H1 (cell line): Measurements from ENCODE around the gene MGMT. TPM values are rescaled to one million over a fixed set of nuclear protein-coding genes. Genes with fewer than 3 reads are reported as not detected.

ENCODE experiments used
- CTCF ChIA-PET: fragments of 300-600 bp; sonication (Branson Sonifier 250); formaldehyde crosslinking; loops from one replicate; lab custom pipeline; 2021; ENCODE audit not compliant: partially characterized antibody; lab: Charles Lee
- POLR2A ChIA-PET: fragments of 300-600 bp; sonication (Branson Sonifier 250); formaldehyde crosslinking; loops from one replicate; lab custom pipeline; 2021; ENCODE audit warnings: inconsistent platforms; ENCODE audit not compliant: partially characterized antibody; lab: Charles Lee
- DNase-seq, 2 experiments: peaks; one replicate each; pipeline versions ENCODE4 v3.0.0 to v3.0.0-alpha.2; 2010 to 2022; ENCODE audit warnings: low spot score in 2 of 2, low read depth in 1 of 2, mixed read lengths in 1 of 2
- FAIRE-seq: peaks from 2 replicates; lab custom pipeline; 2011; peaks lifted over from hg19 to GRCh38; lab: Jason Lieb, UNC
- H2AFZ ChIP-seq: 2 replicates; pipeline ENCODE4 v1.8.1; 2012; ENCODE audit warnings: low read length, inconsistent platforms
- H2AK5ac ChIP-seq: 2 replicates; pipeline ENCODE4 v1.6.1; 2013; ENCODE audit warnings: low read depth, low read length
- H2BK120ac ChIP-seq: replicated peaks from 2 replicates; pipeline ENCODE3; 2013; ENCODE audit warnings: low read depth, low read length, inconsistent platforms
- H2BK12ac ChIP-seq: 2 replicates; pipeline ENCODE4 v1.6.1; 2013; ENCODE audit warnings: low read depth, low read length
- H2BK15ac ChIP-seq: 2 replicates; pipeline ENCODE4 v1.6.1; 2013; ENCODE audit warnings: low read length
- H2BK20ac ChIP-seq: 2 replicates; pipeline ENCODE4 v1.6.1; 2013; ENCODE audit warnings: low read length
- H2BK5ac ChIP-seq: 2 replicates; pipeline ENCODE4 v1.6.1; 2013; ENCODE audit warnings: low read depth, low read length
- H3K14ac ChIP-seq: 2 replicates; pipeline ENCODE4 v1.6.1; 2013; ENCODE audit warnings: inconsistent platforms; ENCODE audit not compliant: insufficient read length
- H3K18ac ChIP-seq: 2 replicates; pipeline ENCODE4 v1.6.1; 2013; ENCODE audit warnings: low read length; ENCODE audit errors: extremely low read depth
- H3K23ac ChIP-seq: 2 replicates; pipeline ENCODE4 v1.6.1; 2013; ENCODE audit warnings: inconsistent platforms; ENCODE audit not compliant: insufficient read length
- H3K23me2 ChIP-seq: 2 replicates; pipeline ENCODE4 v1.6.1; 2013; ENCODE audit warnings: low read depth, low read length
- H3K27ac ChIP-seq: 2 replicates; pipeline ENCODE4 v1.6.1; 2011; ENCODE audit warnings: low read depth, low read length, inconsistent platforms
- H3K27me3 ChIP-seq, 4 experiments: replicated peaks in 1 of 4; 1 replicate in 1 of 4; 2 replicates in 3 of 4; pipeline versions ENCODE4 v1.6.1 to v1.8.1; 2011 to 2013; ENCODE audit warnings: low read length in 3 of 4, mild to moderate bottlenecking in 3 of 4, inconsistent platforms in 2 of 4, mixed read lengths in 2 of 4, moderate library complexity in 1 of 4; ENCODE audit not compliant: control insufficient read depth in 3 of 4, insufficient read depth in 3 of 4; ENCODE audit errors: extremely low read depth in 1 of 4
- H3K36me3 ChIP-seq, 4 experiments: 2 replicates each; pipeline versions ENCODE4 v1.6.1 to v1.8.1; 2011 to 2013; ENCODE audit warnings: mild to moderate bottlenecking in 4 of 4, low read length in 3 of 4, moderate library complexity in 2 of 4, control low read depth in 1 of 4, inconsistent platforms in 1 of 4; ENCODE audit not compliant: insufficient read depth in 4 of 4, control insufficient read depth in 2 of 4
- H3K4ac ChIP-seq: replicated peaks from 2 replicates; pipeline ENCODE3; 2013; ENCODE audit warnings: low read length, low read depth, mixed read lengths, inconsistent platforms; ENCODE audit not compliant: insufficient read length
- H3K4me1 ChIP-seq, 4 experiments: replicated peaks in 1 of 4; 1 replicate in 1 of 4; 2 replicates in 3 of 4; pipeline versions ENCODE4 v1.6.1 to v1.8.1; 2011 to 2013; ENCODE audit warnings: low read length in 3 of 4, inconsistent platforms in 2 of 4, mixed read lengths in 1 of 4; ENCODE audit not compliant: insufficient read depth in 4 of 4, control insufficient read depth in 3 of 4
- H3K4me2 ChIP-seq, 2 experiments: 2 replicates each; pipeline versions ENCODE4 v1.6.1 to v1.8.1; 2011 to 2013; ENCODE audit warnings: low read depth in 2 of 2, low read length in 2 of 2, control low read depth in 1 of 2, inconsistent platforms in 1 of 2, mild to moderate bottlenecking in 1 of 2; ENCODE audit not compliant: insufficient read depth in 1 of 2
- H3K4me3 ChIP-seq, 4 experiments: fragments of 200-600, 300-600 bp in 1 of 4; sonication (generic), shearing (Covaris generic), sonication (Bioruptor Twin) in 1 of 4; 2 replicates each; pipeline versions ENCODE4 v1.5.1 to v1.8.1; 2011 to 2016; ENCODE audit warnings: low read length in 4 of 4, low read depth in 3 of 4, control low read depth in 2 of 4, inconsistent platforms in 2 of 4, mild to moderate bottlenecking in 2 of 4, mixed read lengths in 1 of 4, moderate library complexity in 1 of 4; ENCODE audit not compliant: insufficient read depth in 2 of 4; ENCODE audit errors: extremely low read depth in 1 of 4
- H3K56ac ChIP-seq: replicated peaks from 2 replicates; pipeline ENCODE3; 2013; ENCODE audit warnings: low read depth, mild to moderate bottlenecking, mixed read lengths, low read length, inconsistent platforms; ENCODE audit not compliant: insufficient read length
- H3K79me1 ChIP-seq: 2 replicates; pipeline ENCODE4 v1.6.1; 2013; ENCODE audit warnings: low read depth, low read length, control low read depth
- H3K79me2 ChIP-seq, 2 experiments: 2 replicates each; pipeline versions ENCODE4 v1.6.1 to v1.8.1; 2012 to 2013; ENCODE audit warnings: low read length in 2 of 2, mild to moderate bottlenecking in 2 of 2, inconsistent platforms in 1 of 2; ENCODE audit not compliant: insufficient read depth in 2 of 2, control insufficient read depth in 1 of 2
- H3K9ac ChIP-seq, 4 experiments: replicated peaks in 1 of 4; 1 replicate in 1 of 4; 2 replicates in 3 of 4; pipeline versions ENCODE4 v1.6.1 to v1.8.1; 2011 to 2013; ENCODE audit warnings: low read depth in 3 of 4, low read length in 3 of 4, control low read depth in 2 of 4, mild to moderate bottlenecking in 2 of 4, moderate library complexity in 2 of 4, inconsistent platforms in 1 of 4; ENCODE audit errors: extremely low read depth in 1 of 4
- H3K9me3 ChIP-seq, 2 experiments: 2 replicates each; pipeline versions ENCODE4 v1.6.1 to v1.8.1; 2012 to 2013; ENCODE audit warnings: mild to moderate bottlenecking in 2 of 2, moderate library complexity in 2 of 2, control low read depth in 1 of 2, inconsistent platforms in 1 of 2, low read depth in 1 of 2, low read length in 1 of 2, mixed read lengths in 1 of 2; ENCODE audit not compliant: insufficient read depth in 2 of 2
- H4K20me1 ChIP-seq, 2 experiments: replicated peaks in 1 of 2; 2 replicates each; pipeline versions ENCODE3 to v1.8.1; 2011 to 2013; ENCODE audit warnings: inconsistent platforms in 2 of 2, low read length in 2 of 2, mild to moderate bottlenecking in 1 of 2; ENCODE audit not compliant: insufficient read depth in 2 of 2, control insufficient read depth in 1 of 2
- H4K5ac ChIP-seq: 2 replicates; pipeline ENCODE4 v1.6.1; 2013; ENCODE audit warnings: low read length, low read depth, mixed read lengths, inconsistent platforms; ENCODE audit not compliant: insufficient read length
- H4K8ac ChIP-seq: 2 replicates; pipeline ENCODE4 v1.8.0; 2013; ENCODE audit warnings: mild to moderate bottlenecking, moderate library complexity, low read length, inconsistent platforms; ENCODE audit not compliant: insufficient read depth; ENCODE audit errors: extremely low read depth
- H4K91ac ChIP-seq: replicated peaks from 2 replicates; pipeline ENCODE3; 2013; ENCODE audit warnings: low read length, mixed read lengths, inconsistent platforms; ENCODE audit not compliant: insufficient read length
- CEBPB ChIP-seq: IDR thresholded peaks from 2 replicates; pipeline ENCODE4 v1.6.1; 2012; ENCODE audit warnings: low read depth, low read length
- CTBP2 ChIP-seq: IDR thresholded peaks from 2 replicates; pipeline ENCODE4 v1.7.0; 2011; ENCODE audit warnings: borderline replicate concordance, mild to moderate bottlenecking, moderate library complexity, mixed read lengths, low read length; ENCODE audit not compliant: insufficient read depth, insufficient read length
- EZH2 ChIP-seq: fragments of 200-600 bp; sonication (generic); IDR thresholded peaks from 2 replicates; pipeline ENCODE4 v1.7.1; 2012; ENCODE audit warnings: low read depth, mild to moderate bottlenecking, moderate library complexity, low read length, inconsistent platforms; ENCODE audit not compliant: severe bottlenecking
- GABPA ChIP-seq: IDR thresholded peaks from 2 replicates; pipeline ENCODE4 v1.6.1; 2011; ENCODE audit warnings: mild to moderate bottlenecking, low read length, moderate library complexity, borderline replicate concordance; ENCODE audit not compliant: insufficient read depth
- NANOG ChIP-seq: IDR thresholded peaks from 2 replicates; pipeline ENCODE4 v1.6.1; 2011; ENCODE audit warnings: low read length, low read depth, mild to moderate bottlenecking, inconsistent platforms; ENCODE audit not compliant: insufficient read depth, poor library complexity, severe bottlenecking
- RAD21 ChIP-seq, 2 experiments: IDR thresholded peaks in 1 of 2; conservative IDR thresholded peaks in 1 of 2; 2 replicates each; pipeline ENCODE4 v1.6.1; 2011; ENCODE audit warnings: low read depth in 2 of 2, low read length in 2 of 2, improper control_type of control experiment in 1 of 2, inconsistent platforms in 1 of 2, mild to moderate bottlenecking in 1 of 2, moderate library complexity in 1 of 2
- TAF7 ChIP-seq: optimal IDR thresholded peaks from 2 replicates; pipeline ENCODE3; 2011; ENCODE audit warnings: low read depth, mild to moderate bottlenecking, inconsistent platforms, low read length, moderate library complexity, borderline replicate concordance
- TBP ChIP-seq: IDR thresholded peaks from 2 replicates; pipeline ENCODE4 v1.6.1; 2011; ENCODE audit warnings: low read depth, low read length, improper control_type of control experiment
- WGBS, 2 experiments: shearing (Covaris generic) in 1 of 2; methylation state at CpG; one replicate each; pipeline versions ENCODE4 v1.1.6 to v1.1.7; 2013 to 2015; ENCODE audit warnings: low lambda C conversion rate in 2 of 2, mixed read lengths in 2 of 2, inconsistent platforms in 1 of 2, low coverage in 1 of 2, missing lambda C conversion rate in 1 of 2; ENCODE audit not compliant: insufficient replicate concordance in 2 of 2, insufficient coverage in 1 of 2, insufficient read length in 1 of 2; ENCODE audit errors: extremely low coverage in 1 of 2, missing lambda C conversion rate in 1 of 2; 5-methylcytosine and 5-hydroxymethylcytosine counted together
- polyA plus RNA-seq, 7 experiments: library from polyadenylated mRNA; depleted of rRNA in 3 of 7; stranded (reverse) in 5 of 7; unstranded in 2 of 7; fragments of >200 nt in 5 of 7; fragments of 200-250 nt in 2 of 7; gene quantifications; 1 replicate in 5 of 7; 2 replicates in 1 of 7; 4 replicates in 1 of 7; pipeline versions ENCODE4 v1.2.1 to v1.2.3, GENCODE V29; 2011 to 2013; ENCODE audit warnings: missing spikeins in 2 of 7, mixed read lengths in 2 of 7
- total RNA-seq: library from RNA; stranded (reverse); fragmentation: NEBNext Ultra II Directional; extraction: Animal tissue kit (Norgen Biotek cat#: 25700); gene quantifications from 2 replicates; pipeline ENCODE4 v1.2.1, GENCODE V29; 2021
- TF ChIP-seq, protein P1 (sequence below), 3 experiments: IDR thresholded peaks; 1 replicate in 2 of 3; 2 replicates in 1 of 3; pipeline versions ENCODE4 v1.5.1 to v1.6.1; 2011; ENCODE audit warnings: low read length in 3 of 3, mild to moderate bottlenecking in 3 of 3, inconsistent platforms in 2 of 3, low read depth in 1 of 3, moderate library complexity in 1 of 3; ENCODE audit not compliant: insufficient read depth in 1 of 3; ENCODE audit errors: control extremely low read depth in 1 of 3

MGMT gene
- total and polyA plus RNA-seq, 2 of the 8 experiments (the other 6 are each of a cell fraction or from before 2014, with no cell fraction given): 9.9 to 10.7 TPM

DNA sequence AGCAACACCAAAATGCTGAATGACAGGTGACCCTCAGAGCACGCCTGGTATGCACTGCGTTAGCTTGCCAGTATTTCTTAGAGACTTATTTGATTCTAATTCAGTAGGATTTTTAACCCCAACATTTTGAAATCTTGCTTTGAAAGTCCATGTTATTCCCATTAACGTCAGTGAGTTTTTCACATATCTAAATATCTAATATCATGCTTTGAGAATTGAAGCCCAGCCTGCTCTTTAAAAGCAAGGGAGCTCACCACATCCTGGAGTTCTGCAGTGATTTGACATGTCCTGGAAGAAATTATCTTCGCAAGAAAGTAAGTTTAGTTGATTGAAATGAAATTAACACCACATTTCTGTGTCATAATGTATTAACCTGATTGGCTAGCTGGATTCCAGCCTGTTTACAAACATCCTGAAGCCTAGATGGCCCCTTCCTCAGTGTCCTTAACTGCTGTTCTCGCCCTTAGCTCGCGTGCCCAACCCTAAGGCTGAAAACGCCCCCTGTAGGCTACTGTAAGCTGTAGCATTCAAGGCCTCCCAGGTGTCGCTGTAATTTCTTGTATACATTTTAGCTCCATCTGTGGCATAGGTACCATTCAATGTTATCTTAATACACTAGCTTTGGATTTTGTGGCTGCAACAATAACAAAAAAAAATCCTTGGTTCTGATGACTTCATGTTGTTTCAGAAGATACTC is 191.5 kb downstream of the MGMT start:
- no peak overlapping the region for H3K9ac ChIP-seq
- H3K9me3 ChIP-seq: no peaks in the 10 kb centered on the region
- H4K91ac ChIP-seq: no peak overlapping the region
- no peaks in the 10 kb centered on the region for H3K36me3 ChIP-seq
- H2BK120ac ChIP-seq: no peak overlapping the region
- no peak overlapping the region for H2AFZ ChIP-seq
- H3K79me1 ChIP-seq: no peaks in the 10 kb centered on the region
- H2BK12ac ChIP-seq: no peak overlapping the region
- H4K8ac ChIP-seq: no peak overlapping the region
- H3K27ac ChIP-seq: no peak overlapping the region
- peaks cover 0 to 8% (median 4%) of the 10 kb centered on the region in 4 experiments; a peak in 5 of 7 replicates for H3K4me1 ChIP-seq
- H3K23me2 ChIP-seq: no peaks in the 10 kb centered on the region
- DNase-seq (no peak), FAIRE-seq (peak; percentile 77)
- no peak overlapping the region for H3K4ac ChIP-seq
- H3K27me3 ChIP-seq: no peaks in the 10 kb centered on the region
- CTCF ChIA-PET: interaction anchor here (0.7 to 4.8 kb wide), 29 partner anchors 10 to 1058 kb away, joined by 3 to 38 read pairs (median 4); no protein-coding TSS in a partner anchor
- no peak overlapping the region for H4K5ac ChIP-seq
- no peak overlapping the region for H2BK15ac ChIP-seq
- H3K18ac ChIP-seq: no peak overlapping the region
- H2AK5ac ChIP-seq: no peak overlapping the region
- H3K79me2 ChIP-seq: no peaks in the 10 kb centered on the region
- POLR2A ChIA-PET: no interaction called here
- H4K20me1 ChIP-seq: no peaks in the 10 kb centered on the region
- H3K14ac ChIP-seq: no peak overlapping the region
- no peak overlapping the region for H2BK5ac ChIP-seq
- H3K4me2 ChIP-seq: no peak overlapping the region
- H3K56ac ChIP-seq: no peak overlapping the region
- 59% methylated on average over 9 of the region's 9 CpGs; no CpG with 5 or more reads in 1 of the 2 experiments for WGBS, 2 experiments
- no peak overlapping the region for H3K4me3 ChIP-seq
- no peak overlapping the region for H3K23ac ChIP-seq
- no peak overlapping the region for H2BK20ac ChIP-seq
- TF ChIP-seq EZH2: no peak
- TF ChIP-seq, protein P1, sequence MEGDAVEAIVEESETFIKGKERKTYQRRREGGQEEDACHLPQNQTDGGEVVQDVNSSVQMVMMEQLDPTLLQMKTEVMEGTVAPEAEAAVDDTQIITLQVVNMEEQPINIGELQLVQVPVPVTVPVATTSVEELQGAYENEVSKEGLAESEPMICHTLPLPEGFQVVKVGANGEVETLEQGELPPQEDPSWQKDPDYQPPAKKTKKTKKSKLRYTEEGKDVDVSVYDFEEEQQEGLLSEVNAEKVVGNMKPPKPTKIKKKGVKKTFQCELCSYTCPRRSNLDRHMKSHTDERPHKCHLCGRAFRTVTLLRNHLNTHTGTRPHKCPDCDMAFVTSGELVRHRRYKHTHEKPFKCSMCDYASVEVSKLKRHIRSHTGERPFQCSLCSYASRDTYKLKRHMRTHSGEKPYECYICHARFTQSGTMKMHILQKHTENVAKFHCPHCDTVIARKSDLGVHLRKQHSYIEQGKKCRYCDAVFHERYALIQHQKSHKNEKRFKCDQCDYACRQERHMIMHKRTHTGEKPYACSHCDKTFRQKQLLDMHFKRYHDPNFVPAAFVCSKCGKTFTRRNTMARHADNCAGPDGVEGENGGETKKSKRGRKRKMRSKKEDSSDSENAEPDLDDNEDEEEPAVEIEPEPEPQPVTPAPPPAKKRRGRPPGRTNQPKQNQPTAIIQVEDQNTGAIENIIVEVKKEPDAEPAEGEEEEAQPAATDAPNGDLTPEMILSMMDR (IDR thresholded peaks at IDR 0.05; ENCODE audit: control extremely low read depth in 1 of 3, insufficient read depth in 1 of 3, low read depth in 1 of 3, low read length in 3 of 3): peak; percentile 71 to 91 (median 84)
- TF ChIP-seq GABPA: peak; percentile 42; the same call in 1 of the 2 replicates
- TF ChIP-seq CTBP2: no peak
- no peak for TF ChIP-seq TBP
- no peak for TF ChIP-seq NANOG
- TF ChIP-seq CEBPB: no peak
- peak; percentile 71 to 82 for TF ChIP-seq RAD21 (IDR thresholded peaks at IDR 0.05 in 1 of 2, conservative IDR thresholded peaks at IDR 0.05 in 1 of 2; ENCODE audit: low read depth in 2 of 2, low read length in 2 of 2)
- no peak for TF ChIP-seq TAF7
